HFFc6 (cell line): ENCODE results near the gene CYB5D1. TPM values are rescaled to one million over a fixed set of nuclear protein-coding genes. Genes with fewer than 3 reads are reported as not detected.

ENCODE experiments used
- DNase-seq: peaks from one replicate; pipeline ENCODE4 v3.0.0-alpha.2; 2018
- H3K27ac Mint-ChIP-seq: 2 replicates; pipeline ENCODE4 v1.8.0; 2020; ENCODE audit warnings: mild to moderate bottlenecking, mixed read lengths
- H3K27me3 Mint-ChIP-seq: 2 replicates; pipeline ENCODE4 v1.8.0; 2021; ENCODE audit warnings: mild to moderate bottlenecking, moderate library complexity, mixed read lengths; ENCODE audit not compliant: insufficient read depth
- H3K36me3 Mint-ChIP-seq: 2 replicates; pipeline ENCODE4 v1.8.0; 2021; ENCODE audit warnings: low read depth, mixed read lengths
- H3K4me1 Mint-ChIP-seq: 2 replicates; pipeline ENCODE4 v1.8.0; 2020; ENCODE audit warnings: low read depth, mixed read lengths
- H3K4me3 Mint-ChIP-seq: 2 replicates; pipeline ENCODE4 v1.8.0; 2020; ENCODE audit warnings: mild to moderate bottlenecking, moderate library complexity, mixed read lengths
- H3K9me3 Mint-ChIP-seq: 2 replicates; pipeline ENCODE4 v1.8.0; 2020; ENCODE audit warnings: mild to moderate bottlenecking, mixed read lengths
- CTCF ChIP-seq: fragments of 200-600 bp; sonication (generic); IDR thresholded peaks from 2 replicates; pipeline ENCODE4 v1.5.0; 2021; ENCODE audit warnings: antibody characterized with exemption, mild to moderate bottlenecking
- total RNA-seq, 6 experiments: library from RNA; stranded (reverse); fragmentation: NEBNext Ultra II Directional; extraction: Animal tissue kit (Norgen Biotek cat#: 25700); gene quantifications; 2 replicates in 1 of 6; 3 replicates in 5 of 6; pipeline ENCODE4 v1.2.3, GENCODE V29; 2021

Gene CYB5D1
- total RNA-seq, 6 experiments from 2014 or later, result 9.3 to 15.3 (median 10.5) TPM

- peak; percentile 82 for TF ChIP-seq CTCF
- Mint-ChIP-seq H3K4me1 (peaks cover 55% of the 10 kb centered on the region), H3K4me3 (peak overlapping the region; percentile 99), H3K27ac (peak overlapping the region; percentile 100), H3K9me3 (no peaks in the 10 kb centered on the region), H3K27me3 (peaks cover 20% of the 10 kb centered on the region), H3K36me3 (no peaks in the 10 kb centered on the region)
- peak; percentile 96 for DNase-seq
Measured at GRCh38 chr17:7834957-7835813, 22.6 kb upstream of the CYB5D1 start.

DNA sequence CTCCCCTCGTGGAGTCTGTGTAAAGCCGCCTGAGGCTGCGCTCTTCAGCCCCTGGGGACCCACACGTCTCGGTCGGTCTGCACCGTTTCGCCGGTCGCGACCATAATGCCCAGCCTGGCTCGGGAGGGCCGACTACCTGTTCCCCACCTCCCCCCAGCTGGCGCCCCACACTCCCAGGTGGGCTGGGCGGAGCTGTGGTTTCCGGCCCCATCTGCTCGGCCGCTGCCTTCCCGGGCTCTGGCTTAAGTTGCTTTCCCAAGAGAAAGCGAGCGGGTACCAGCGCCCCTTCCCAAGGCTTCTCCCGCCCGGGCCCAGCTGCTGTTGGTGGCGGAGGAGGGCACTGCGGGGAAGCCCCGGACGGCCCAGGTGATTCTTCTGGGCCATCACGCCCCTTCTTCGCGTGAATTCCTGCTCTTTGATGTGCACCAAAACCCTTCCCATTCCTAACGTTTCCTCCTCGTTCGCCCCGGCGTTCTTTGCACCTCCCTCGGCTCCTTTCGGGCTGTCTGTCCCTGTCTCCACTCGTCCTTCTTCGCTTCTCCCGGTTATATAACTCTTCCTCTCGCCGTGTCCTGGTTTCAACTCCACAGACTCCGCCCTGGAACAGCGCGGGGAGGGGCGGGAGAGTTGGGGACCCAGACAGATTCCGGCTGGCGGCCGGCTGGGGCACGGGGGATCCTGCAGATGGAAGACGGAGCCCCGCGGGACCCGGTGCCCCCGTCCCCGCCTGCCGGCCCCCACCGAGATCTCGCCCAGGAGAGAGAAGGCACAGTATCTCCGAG is 21.8 kb upstream of the CYB5D1 start:
- Mint-ChIP-seq H3K27me3 (peaks cover 18% of the 10 kb centered on the region), H3K9me3 (no peaks in the 10 kb centered on the region), H3K4me3 (peak overlapping the region; percentile 99), H3K27ac (peak overlapping the region; percentile 100), H3K4me1 (peaks cover 63% of the 10 kb centered on the region), H3K36me3 (peaks cover 7% of the 10 kb centered on the region; the same call in 1 of the 2 replicates)
- peak; percentile 61 for DNase-seq
- TF ChIP-seq CTCF, result no peak

DNA sequence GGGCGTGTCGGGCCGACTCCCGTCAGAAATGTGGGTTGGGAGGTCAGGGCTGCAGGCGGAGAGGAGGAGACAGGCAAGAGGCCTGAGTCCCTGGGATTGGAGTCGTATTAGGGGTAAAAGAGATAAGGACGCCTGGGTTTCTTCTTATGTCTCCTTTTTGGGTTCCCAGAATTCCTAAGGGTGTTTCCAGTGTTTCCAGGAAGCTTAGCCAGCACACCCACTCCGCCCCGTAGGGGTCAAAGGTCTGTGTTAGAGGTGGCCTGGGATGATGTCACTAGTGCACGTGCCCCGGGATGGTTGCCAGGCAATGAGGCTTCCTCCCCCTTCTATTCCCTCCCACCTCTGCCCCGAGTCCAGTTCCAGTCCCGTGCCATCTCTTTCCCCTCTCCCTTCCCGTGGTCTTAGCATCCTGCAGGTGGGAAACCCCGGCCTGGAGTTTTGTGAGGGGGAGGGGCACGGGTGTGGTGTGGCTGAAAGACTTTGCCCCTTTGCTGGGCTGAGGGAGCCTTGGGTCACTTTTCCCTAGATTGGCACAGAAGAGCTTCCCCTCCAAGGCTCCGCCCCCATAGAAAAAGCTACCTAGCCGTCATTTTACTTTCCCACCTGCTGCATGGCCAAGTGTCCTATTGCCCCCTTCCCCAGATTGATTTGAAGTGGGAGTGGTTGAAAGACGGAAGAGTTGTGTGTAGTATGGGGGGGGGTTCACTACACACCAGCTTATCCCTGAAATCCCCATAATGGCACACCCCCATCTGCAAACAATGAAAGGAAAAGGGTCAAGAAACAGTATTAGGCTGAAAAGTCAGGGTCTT is 21.0 kb upstream of the CYB5D1 start:
- peak; percentile 89 for DNase-seq

DNA sequence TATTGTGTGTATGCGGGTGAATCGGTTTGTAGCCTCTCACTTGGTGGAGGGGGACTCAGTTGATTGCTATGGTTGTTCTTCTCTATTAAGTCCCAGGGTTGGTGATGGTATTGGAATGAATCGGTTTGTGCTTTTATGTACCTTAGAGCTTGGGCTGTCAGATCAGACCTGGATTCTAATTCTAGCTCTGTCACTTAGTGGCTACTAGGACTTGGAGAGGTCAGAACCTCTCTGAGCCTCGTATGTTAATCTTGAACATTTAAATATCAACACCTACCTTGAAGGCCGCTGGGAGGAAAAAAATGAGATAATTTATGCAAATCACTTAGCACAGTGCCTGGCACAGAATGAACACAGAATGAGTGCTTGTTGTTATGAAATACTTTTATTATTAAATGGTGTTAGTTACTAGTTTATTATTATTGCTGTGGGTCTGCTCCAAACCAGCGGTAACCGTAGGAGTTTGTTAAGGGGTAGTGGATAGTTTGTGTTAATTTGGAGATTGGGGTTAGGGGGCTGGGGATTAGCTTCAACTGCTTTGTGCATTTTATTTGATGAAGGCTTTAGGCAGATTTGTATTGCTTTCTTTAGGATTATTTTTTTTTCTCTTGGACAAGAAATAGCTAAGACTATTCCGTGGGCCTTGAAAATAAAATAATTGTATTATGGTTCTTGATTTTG is 20.3 kb upstream of the CYB5D1 start:
- Mint-ChIP-seq H3K9me3 (no peaks in the 10 kb centered on the region), H3K27me3 (peaks cover 12% of the 10 kb centered on the region), H3K4me1 (peaks cover 69% of the 10 kb centered on the region), H3K36me3 (peaks cover 8% of the 10 kb centered on the region; the same call in 1 of the 2 replicates), H3K27ac (peak overlapping the region; percentile 100), H3K4me3 (peak overlapping the region; percentile 99)
- DNase-seq, result no peak
- TF ChIP-seq CTCF, result no peak

More for the DNA sequence above, 21.0 kb upstream of the CYB5D1 start:
- peak overlapping the region; percentile 100 for H3K27ac Mint-ChIP-seq
- peak overlapping the region; percentile 99 for H3K4me3 Mint-ChIP-seq
- peaks cover 11% of the 10 kb centered on the region for H3K27me3 Mint-ChIP-seq
- TF ChIP-seq CTCF, result no peak
- peaks cover 69% of the 10 kb centered on the region for H3K4me1 Mint-ChIP-seq
- peaks cover 8% of the 10 kb centered on the region; the same call in 1 of the 2 replicates for H3K36me3 Mint-ChIP-seq
- no peaks in the 10 kb centered on the region for H3K9me3 Mint-ChIP-seq
